PC-3 (cell line): ENCODE results near the gene ADK. TPM values are rescaled to one million over a fixed set of nuclear protein-coding genes. Genes with fewer than 3 reads are reported as not detected.
A peak's percentile ranks its signal among the peaks of the same experiment; 100 is the strongest.

Experiments used
- ATAC-seq: fragments of 200-7000 bp; cut with Tn5 transposase; 2 replicates; pipeline ENCODE4 v1.9.1; 2020; ENCODE audit warnings: mild to moderate bottlenecking, moderate library complexity
- BruUV-seq: library from RNA; stranded (reverse); fragments of 400-500 nt; replicated peaks from 2 replicates; lab custom pipeline; 2021; lab: Mats Ljungman, UMichigan
- CTCF ChIA-PET: fragments of 300-600 bp; sonication (Branson Sonifier 250); formaldehyde crosslinking; loops from one replicate; lab custom pipeline; 2022; ENCODE audit warnings: antibody characterized with exemption; lab: Charles Lee
- POLR2A ChIA-PET: fragments of 300-600 bp; sonication (Branson Sonifier 250); formaldehyde crosslinking; loops from one replicate; lab custom pipeline; 2022; ENCODE audit warnings: antibody characterized with exemption; ENCODE audit not compliant: unreplicated experiment; lab: Charles Lee
- DNase-seq: peaks from one replicate; pipeline ENCODE4 v3.0.0-alpha.2; 2015
- H2AFZ ChIP-seq: fragments of 300-600 bp; sonication (generic); 2 replicates; pipeline ENCODE4 v1.6.0; 2016; ENCODE audit warnings: antibody characterized with exemption, low read length
- H3F3A ChIP-seq: fragments of 300-600 bp; sonication (generic); one replicate; pipeline ENCODE4 v1.6.0; 2017; ENCODE audit warnings: antibody characterized with exemption, low read length, control low read depth, mild to moderate bottlenecking; ENCODE audit not compliant: unreplicated experiment
- H3K27ac ChIP-seq: fragments of 300-600 bp; sonication (generic); 2 replicates; pipeline ENCODE4 v1.5.1; 2016; ENCODE audit warnings: mild to moderate bottlenecking, low read length
- H3K27me3 ChIP-seq: fragments of 300-600 bp; sonication (generic); 2 replicates; pipeline ENCODE4 v1.6.1; 2016; ENCODE audit warnings: low read length, mixed read lengths
- H3K36me3 ChIP-seq: fragments of 300-600 bp; sonication (generic); 2 replicates; pipeline ENCODE4 v1.6.1; 2016; ENCODE audit warnings: low read depth, mixed run types, low read length, mixed read lengths
- H3K4me1 ChIP-seq: fragments of 300-600 bp; sonication (generic); 2 replicates; pipeline ENCODE4 v1.5.1; 2016; ENCODE audit warnings: low read length; ENCODE audit not compliant: insufficient read depth
- H3K4me2 ChIP-seq: fragments of 300-600 bp; sonication (generic); 2 replicates; pipeline ENCODE4 v1.6.0; 2016; ENCODE audit warnings: low read length
- H3K4me3 ChIP-seq: fragments of 300-600 bp; sonication (generic); 2 replicates; pipeline ENCODE4 v1.5.1; 2016; ENCODE audit warnings: mild to moderate bottlenecking, low read length, mixed read lengths
- H3K79me2 ChIP-seq: fragments of 300-600 bp; sonication (generic); 2 replicates; pipeline ENCODE4 v1.6.1; 2017; ENCODE audit warnings: low read length, mixed read lengths
- H3K9ac ChIP-seq: fragments of 300-600 bp; sonication (generic); 2 replicates; pipeline ENCODE4 v1.6.0; 2016; ENCODE audit warnings: mild to moderate bottlenecking, low read length
- H3K9me2 ChIP-seq: fragments of 300-600 bp; sonication (generic); replicated peaks from 2 replicates; pipeline ENCODE4 v1.6.1; 2016; ENCODE audit warnings: mixed run types, low read length, mixed read lengths
- H3K9me3 ChIP-seq: fragments of 300-600 bp; sonication (generic); 2 replicates; pipeline ENCODE4 v1.6.1; 2016; ENCODE audit warnings: low read length, mixed read lengths
- H4K20me1 ChIP-seq: fragments of 300-600 bp; sonication (generic); 2 replicates; pipeline ENCODE4 v1.6.1; 2016; ENCODE audit warnings: low read length, mixed read lengths
- CTCF ChIP-seq: fragments of 300-600 bp; sonication (generic); conservative IDR thresholded peaks from 2 replicates; pipeline ENCODE4 v1.5.1; 2017; ENCODE audit warnings: antibody characterized with exemption, low read depth, mild to moderate bottlenecking, low read length
- EZH2 ChIP-seq: fragments of 300-600 bp; sonication (generic); IDR thresholded peaks from one replicate; pipeline ENCODE4 v1.6.1; 2017; ENCODE audit warnings: antibody characterized with exemption, mild to moderate bottlenecking, low read length; ENCODE audit not compliant: unreplicated experiment
- EZH2phosphoT487 ChIP-seq: fragments of 300-600 bp; sonication (generic); IDR thresholded peaks from 2 replicates; pipeline ENCODE4 v1.6.1; 2018; ENCODE audit warnings: mild to moderate bottlenecking, antibody characterized with exemption, low read length, borderline replicate concordance
- intact Hi-C: fragments of 100-400 bp; cut with micrococcal nuclease; formaldehyde crosslinking; loops from 2 replicates; pipeline ENCODE4 v1.9.0; 2023
- total RNA-seq: library from RNA; depleted of rRNA; stranded (reverse); fragments of >200 nt; gene quantifications from 2 replicates; pipeline ENCODE4 v1.2.3, GENCODE V29; 2014

Gene ADK
- total RNA-seq, 1 experiment from 2014 or later: 256 TPM

DNA sequence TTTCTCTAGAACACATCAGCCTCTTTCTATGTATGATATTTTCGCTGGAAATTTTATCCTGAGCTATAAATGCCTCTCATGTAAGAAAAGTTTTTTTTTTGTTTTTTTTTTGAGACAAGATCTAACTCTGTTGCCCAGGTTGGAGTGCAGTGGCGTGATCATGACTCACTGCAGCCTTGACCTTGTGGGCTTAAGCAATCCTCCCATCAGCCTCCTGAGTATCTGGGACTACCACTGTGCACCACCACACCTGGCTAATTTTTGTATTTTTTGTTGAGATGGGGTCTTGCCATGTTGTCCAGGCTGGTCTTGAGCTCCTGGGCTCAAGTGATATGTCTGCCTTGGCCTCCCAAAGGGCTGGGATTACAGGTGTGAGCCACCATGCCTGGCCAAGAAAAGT lies 80.4 kb downstream of the ADK start:
- Histone ChIP-seq H3K36me3 (peaks cover 7% of the 10 kb centered on the region), H3K9ac (no peak overlapping the region), H3K27me3 (no peaks in the 10 kb centered on the region), H4K20me1 (peaks cover 39% of the 10 kb centered on the region), H3K4me2 (peak overlapping the region; percentile 2), H3K4me1 (peaks cover 39% of the 10 kb centered on the region), H3F3A (peaks cover 16% of the 10 kb centered on the region), H3K4me3 (no peak overlapping the region), H2AFZ (no peak overlapping the region), H3K27ac (peak overlapping the region; percentile 23), H3K79me2 (peaks cover 89% of the 10 kb centered on the region), H3K9me2 (no peaks in the 10 kb centered on the region), H3K9me3 (no peaks in the 10 kb centered on the region)
- DNase-seq (peak; percentile 95), ATAC-seq (peak; percentile 63)
- TF ChIP-seq CTCF (no peak), EZH2 (no peak), EZH2phosphoT487 (no peak)
- BruUV-seq: no TSS peak
- ChIA-PET POLR2A (interaction anchor here (0.7 kb wide), 2 partner anchors 18 to 81 kb away, joined by 3 to 6 read pairs; partner anchors contain the start of gene AP3M1), CTCF (interaction anchor here (0.6 kb wide), 1 partner anchor 112 kb away, joined by 3 read pairs; no protein-coding TSS in a partner anchor)
- intact Hi-C loops: loop anchor here (5.0 kb wide), 3 partner anchors 209 to 384 kb away; no protein-coding TSS in a partner anchor

GRCh38 chr10:74233281-74233680 lies 82.3 kb downstream of the ADK start:
- H4K20me1 ChIP-seq: peaks cover 33% of the 10 kb centered on the region
- no peaks in the 10 kb centered on the region for H3K9me2 ChIP-seq
- TF ChIP-seq CTCF (no peak), EZH2phosphoT487 (no peak), EZH2 (no peak)
- H2AFZ ChIP-seq: no peak overlapping the region
- DNase-seq (no peak), ATAC-seq (peak; percentile 13; the same call in 1 of the 2 replicates)
- intact Hi-C loops: loop anchor here (5.0 kb wide), 3 partner anchors 211 to 386 kb away; no protein-coding TSS in a partner anchor
- H3F3A ChIP-seq: peaks cover 4% of the 10 kb centered on the region
- no peaks in the 10 kb centered on the region for H3K9me3 ChIP-seq
- CTCF ChIA-PET: interaction anchor here (0.6 to 2.0 kb wide), 5 partner anchors 43 to 465 kb away, joined by 3 to 6 read pairs (median 3); partner anchors contain the start of gene AP3M1
- H3K4me1 ChIP-seq: peaks cover 20% of the 10 kb centered on the region
- H3K36me3 ChIP-seq: peaks cover 9% of the 10 kb centered on the region; the same call in 1 of the 2 replicates
- BruUV-seq: no TSS peak
- no peak overlapping the region for H3K4me3 ChIP-seq
- H3K9ac ChIP-seq: no peak overlapping the region
- H3K27ac ChIP-seq: no peak overlapping the region
- H3K27me3 ChIP-seq: no peaks in the 10 kb centered on the region
- H3K4me2 ChIP-seq: no peak overlapping the region
- H3K79me2 ChIP-seq: peaks cover 88% of the 10 kb centered on the region
- POLR2A ChIA-PET: interaction anchor here (0.6 kb wide), 1 partner anchor 160 kb away, joined by 3 read pairs; no protein-coding TSS in a partner anchor

GRCh38 chr10:74234569-74234968 lies 83.5 kb downstream of the ADK start:
- Histone ChIP-seq H3K36me3 (peaks cover 12% of the 10 kb centered on the region; the same call in 1 of the 2 replicates), H3K4me2 (no peak overlapping the region), H3K79me2 (peaks cover 86% of the 10 kb centered on the region), H3K4me3 (no peak overlapping the region), H4K20me1 (peaks cover 32% of the 10 kb centered on the region), H2AFZ (no peak overlapping the region), H3K27me3 (no peaks in the 10 kb centered on the region), H3K9me2 (no peaks in the 10 kb centered on the region), H3K9me3 (no peaks in the 10 kb centered on the region), H3K27ac (no peak overlapping the region), H3F3A (no peaks in the 10 kb centered on the region), H3K9ac (no peak overlapping the region), H3K4me1 (peaks cover 14% of the 10 kb centered on the region)
- DNase-seq: peak; percentile 81
- intact Hi-C loops: loop anchor here (1.0 to 5.0 kb wide), 7 partner anchors 58 to 387 kb away; partner anchors contain the start of gene ADK
- peak; percentile 99 for TF ChIP-seq CTCF
- no peak for TF ChIP-seq EZH2phosphoT487
- no TSS peak for BruUV-seq
- ATAC-seq: peak; percentile 25; the same call in 1 of the 2 replicates
- CTCF ChIA-PET: interaction anchor here (0.6 to 2.0 kb wide), 26 partner anchors 8 to 865 kb away, joined by 3 to 16 read pairs (median 5); partner anchors contain the start of genes ADK and AP3M1
- POLR2A ChIA-PET: interaction anchor here (0.7 kb wide), 1 partner anchor 626 kb away, joined by 4 read pairs; no protein-coding TSS in a partner anchor
